ENCODE data around the gene DYNC1I1.

- TF ChIP-seq CTCF (conservative IDR thresholded peaks at IDR 0.05; ENCODE audit: low read depth in 2 of 2), result no peak
- no peak for TF ChIP-seq EZH2 (IDR thresholded peaks at IDR 0.05; ENCODE audit: low read depth, unreplicated experiment)
- TF ChIP-seq, protein P1, sequence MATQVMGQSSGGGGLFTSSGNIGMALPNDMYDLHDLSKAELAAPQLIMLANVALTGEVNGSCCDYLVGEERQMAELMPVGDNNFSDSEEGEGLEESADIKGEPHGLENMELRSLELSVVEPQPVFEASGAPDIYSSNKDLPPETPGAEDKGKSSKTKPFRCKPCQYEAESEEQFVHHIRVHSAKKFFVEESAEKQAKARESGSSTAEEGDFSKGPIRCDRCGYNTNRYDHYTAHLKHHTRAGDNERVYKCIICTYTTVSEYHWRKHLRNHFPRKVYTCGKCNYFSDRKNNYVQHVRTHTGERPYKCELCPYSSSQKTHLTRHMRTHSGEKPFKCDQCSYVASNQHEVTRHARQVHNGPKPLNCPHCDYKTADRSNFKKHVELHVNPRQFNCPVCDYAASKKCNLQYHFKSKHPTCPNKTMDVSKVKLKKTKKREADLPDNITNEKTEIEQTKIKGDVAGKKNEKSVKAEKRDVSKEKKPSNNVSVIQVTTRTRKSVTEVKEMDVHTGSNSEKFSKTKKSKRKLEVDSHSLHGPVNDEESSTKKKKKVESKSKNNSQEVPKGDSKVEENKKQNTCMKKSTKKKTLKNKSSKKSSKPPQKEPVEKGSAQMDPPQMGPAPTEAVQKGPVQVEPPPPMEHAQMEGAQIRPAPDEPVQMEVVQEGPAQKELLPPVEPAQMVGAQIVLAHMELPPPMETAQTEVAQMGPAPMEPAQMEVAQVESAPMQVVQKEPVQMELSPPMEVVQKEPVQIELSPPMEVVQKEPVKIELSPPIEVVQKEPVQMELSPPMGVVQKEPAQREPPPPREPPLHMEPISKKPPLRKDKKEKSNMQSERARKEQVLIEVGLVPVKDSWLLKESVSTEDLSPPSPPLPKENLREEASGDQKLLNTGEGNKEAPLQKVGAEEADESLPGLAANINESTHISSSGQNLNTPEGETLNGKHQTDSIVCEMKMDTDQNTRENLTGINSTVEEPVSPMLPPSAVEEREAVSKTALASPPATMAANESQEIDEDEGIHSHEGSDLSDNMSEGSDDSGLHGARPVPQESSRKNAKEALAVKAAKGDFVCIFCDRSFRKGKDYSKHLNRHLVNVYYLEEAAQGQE (IDR thresholded peaks at IDR 0.05; ENCODE audit: unreplicated experiment), result no peak
- no peak for TF ChIP-seq EZH2phosphoT487 (IDR thresholded peaks at IDR 0.05; ENCODE audit: unreplicated experiment)
- TF ChIP-seq POLR2AphosphoS5 (IDR thresholded peaks at IDR 0.05; ENCODE audit: low read depth), result no peak
- TF ChIP-seq CREB1 (CRISPR knock-in tag; IDR thresholded peaks at IDR 0.05; ENCODE audit: low read depth), result no peak
- TF ChIP-seq ETS1 (IDR thresholded peaks at IDR 0.05), result no peak
- no peak for TF ChIP-seq ZNF114 (CRISPR knock-in tag; IDR thresholded peaks at IDR 0.05)
- TF ChIP-seq JUNB (IDR thresholded peaks at IDR 0.05; ENCODE audit: unreplicated experiment), result no peak
- no peak for TF ChIP-seq ZNF331 (CRISPR knock-in tag; IDR thresholded peaks at IDR 0.05; ENCODE audit: low read depth)
Observed at GRCh38 chr7:95933618-95934017, 161.3 kb downstream of the DYNC1I1 start.

Data from GM23338 (cell line).